ENCODE results near the gene MEAF6.
"Not testable (repeated sequence)": the region's sequence is repeated elsewhere in the genome, so short reads cannot be mapped to it uniquely, and the experiment has no call there.

MEAF6 gene

GRCh38 chr1:37532418-37533156, 18.0 kb upstream of the MEAF6 start:
- not testable (repeated sequence) for DNase-seq (ENCODE audit: low read depth in 2 of 2)

DNA sequence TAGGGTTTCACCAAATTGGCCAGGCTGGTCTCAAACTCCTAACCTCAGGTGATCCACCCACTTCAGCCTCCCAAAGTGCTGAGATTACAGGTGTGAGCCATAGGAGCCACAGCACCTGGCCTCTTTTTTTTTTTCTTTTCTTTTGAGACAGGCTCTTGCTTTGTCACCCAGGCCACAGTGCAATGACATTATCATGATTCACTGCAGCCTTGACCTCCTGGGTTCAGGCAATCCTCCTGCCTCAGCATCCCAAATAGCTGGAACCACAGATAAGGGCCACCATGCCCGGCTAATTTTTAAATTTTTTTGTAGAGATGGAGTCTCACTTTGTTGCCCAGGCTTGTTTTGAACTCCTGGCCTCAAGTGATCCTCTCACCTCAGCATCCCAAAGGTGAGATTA, 15.3 kb upstream of the MEAF6 start:
- DNase-seq (ENCODE audit: low read depth in 2 of 2): not testable (repeated sequence)

DNA sequence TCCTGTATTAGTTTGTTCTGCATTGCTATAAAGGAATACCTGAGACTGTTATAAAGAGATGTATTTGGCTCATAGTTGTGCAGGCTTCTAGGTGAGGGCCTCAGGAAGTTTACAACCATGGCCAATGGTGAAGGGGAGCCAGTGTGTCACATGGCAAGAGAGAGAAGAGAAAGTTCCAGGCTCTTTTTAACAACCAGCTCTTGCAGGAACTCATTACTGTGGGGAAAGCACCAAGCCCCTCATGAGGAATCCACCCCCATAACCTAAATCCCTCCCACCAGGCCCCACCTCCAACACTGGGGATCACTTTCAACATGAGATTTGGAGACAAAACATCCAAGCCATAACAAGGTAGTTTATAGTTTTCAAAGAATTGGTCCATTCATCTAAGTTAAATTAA, 5.0 kb upstream of the MEAF6 start:
- no peak for DNase-seq (ENCODE audit: low read depth in 2 of 2)

DNA sequence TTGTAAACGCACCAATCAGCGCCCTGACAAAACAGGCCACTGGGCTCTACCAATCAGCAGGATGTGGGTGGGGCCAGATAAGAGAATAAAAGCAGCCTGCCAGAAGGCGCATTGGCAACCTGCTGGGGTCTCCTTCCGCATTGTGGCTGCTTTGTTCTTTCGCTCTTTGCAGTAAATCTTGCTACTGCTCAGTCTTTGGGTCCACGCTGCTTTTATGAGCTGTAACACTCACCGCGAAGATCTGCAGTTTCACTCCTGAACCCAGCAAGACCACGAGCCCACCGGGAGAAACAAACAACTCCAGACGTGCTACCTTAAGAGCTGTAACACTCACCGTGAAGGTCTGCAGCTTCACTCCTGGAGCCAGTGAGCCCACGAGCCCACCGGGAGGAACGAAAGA, 4.4 kb upstream of the MEAF6 start:
- not testable (repeated sequence) for DNase-seq (ENCODE audit: low read depth in 2 of 2)

DNA sequence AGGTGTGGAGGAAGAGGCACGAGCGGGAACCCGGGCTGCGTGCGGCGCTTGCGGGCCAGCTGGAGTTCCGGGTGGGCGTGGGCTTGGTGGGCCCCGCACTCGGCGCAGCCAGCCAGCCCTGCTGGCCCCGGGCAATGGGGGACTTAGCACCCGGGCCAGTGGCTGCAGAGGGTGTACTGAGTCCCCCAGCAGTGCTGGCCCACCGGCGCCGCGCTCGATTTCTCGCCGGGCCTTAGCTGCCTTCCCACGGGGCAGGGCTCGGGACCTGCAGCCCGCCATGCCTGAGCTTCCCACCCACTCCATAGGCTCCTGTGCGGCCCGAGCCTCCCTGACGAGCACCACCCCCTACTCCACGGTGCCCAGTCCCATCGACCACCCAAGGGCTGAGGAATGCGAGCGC, 3.7 kb upstream of the MEAF6 start:
- DNase-seq (ENCODE audit: low read depth in 2 of 2): not testable (repeated sequence)

DNA sequence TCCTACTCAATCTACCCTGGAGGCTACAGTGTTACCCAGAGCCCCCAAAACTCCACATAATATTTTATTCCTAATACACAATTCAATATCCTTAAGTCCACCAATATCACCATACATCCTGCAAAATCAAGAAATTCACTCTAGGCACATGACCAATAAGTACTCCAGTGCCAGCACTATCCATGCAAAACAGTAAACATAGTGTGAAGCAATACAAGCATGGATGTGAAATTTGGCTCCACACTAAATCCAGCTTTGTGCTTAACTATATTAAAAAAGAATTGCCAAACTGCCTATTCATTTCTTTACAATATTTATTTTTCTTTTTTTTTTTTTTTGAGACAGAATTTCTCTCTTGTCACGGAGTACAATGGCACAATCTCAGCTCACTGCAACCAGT, 3.0 kb upstream of the MEAF6 start:
- no peak for DNase-seq (ENCODE audit: low read depth in 2 of 2)

- DNase-seq (ENCODE audit: low read depth in 2 of 2): no peak
Observed at GRCh38 chr1:37515185-37516034, 844 bp upstream of the MEAF6 start.

DNA sequence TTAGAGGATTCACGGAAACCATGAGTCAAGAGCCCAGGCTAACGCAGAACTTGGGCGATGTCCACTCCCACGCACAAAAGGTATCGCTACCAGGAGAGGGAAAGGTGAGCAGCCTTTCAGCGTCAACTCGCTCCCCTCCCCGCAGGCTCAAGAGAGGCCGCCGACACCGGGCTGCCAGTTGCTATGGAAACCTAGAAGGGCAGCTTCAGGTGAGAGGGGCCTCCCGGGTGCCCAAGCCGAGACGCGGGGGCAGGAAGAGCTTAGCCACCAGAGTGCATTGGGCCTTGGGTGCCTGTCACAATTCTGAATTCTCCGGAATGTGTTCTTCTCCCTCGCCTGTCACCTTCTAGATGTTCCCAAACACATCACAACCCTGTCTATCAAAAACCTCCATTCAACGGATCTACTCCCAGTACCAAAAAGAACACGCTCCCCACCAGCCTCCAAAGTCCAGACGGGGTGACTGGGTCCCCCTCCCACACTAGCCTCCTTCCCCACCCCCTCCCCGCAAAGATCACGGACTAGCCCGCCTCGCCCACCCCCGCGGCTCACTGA, 694 bp downstream of the MEAF6 start:
- DNase-seq (ENCODE audit: low read depth in 2 of 2): peak; percentile 54

DNA sequence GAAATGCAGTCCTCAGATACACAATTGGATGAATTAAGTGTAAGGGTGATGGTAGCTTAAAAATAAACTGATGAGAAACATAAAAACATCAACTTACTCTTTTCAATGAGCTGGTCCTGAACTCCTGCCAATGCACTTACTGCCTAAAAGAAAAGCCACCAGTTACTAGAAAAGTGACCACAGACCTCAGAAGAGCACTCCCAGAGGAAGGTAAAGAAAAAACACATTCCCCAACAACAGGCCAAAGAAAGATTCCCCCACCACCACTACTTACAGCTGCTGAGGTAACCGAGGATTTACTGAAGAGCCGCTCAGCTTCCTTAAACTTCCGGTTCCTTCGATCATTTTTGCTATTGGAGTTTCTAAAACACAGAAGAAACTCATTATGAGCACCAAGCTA, 5.4 kb downstream of the MEAF6 start:
- DNase-seq (ENCODE audit: low read depth in 2 of 2): no peak

DNA sequence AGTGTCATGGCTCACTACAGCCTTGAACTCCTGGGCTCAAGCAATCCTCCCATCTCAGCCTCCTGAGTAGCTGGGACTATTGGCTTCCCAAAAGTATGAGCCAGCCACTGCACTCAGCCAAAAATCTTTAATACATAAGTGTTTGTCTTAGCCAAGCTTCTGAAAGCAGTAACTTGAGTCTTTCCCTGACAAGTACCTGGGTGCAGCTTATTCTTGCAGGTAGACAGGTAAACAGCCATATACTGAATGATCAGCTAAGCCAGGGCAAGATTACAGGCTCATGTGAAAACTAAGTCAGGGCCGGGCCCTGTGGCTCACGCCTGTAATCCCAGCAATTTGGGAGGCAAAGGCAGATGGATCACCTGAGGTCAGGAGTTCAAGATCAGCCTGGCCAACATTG, 7.8 kb downstream of the MEAF6 start:
- DNase-seq (ENCODE audit: low read depth in 2 of 2): no peak

DNA sequence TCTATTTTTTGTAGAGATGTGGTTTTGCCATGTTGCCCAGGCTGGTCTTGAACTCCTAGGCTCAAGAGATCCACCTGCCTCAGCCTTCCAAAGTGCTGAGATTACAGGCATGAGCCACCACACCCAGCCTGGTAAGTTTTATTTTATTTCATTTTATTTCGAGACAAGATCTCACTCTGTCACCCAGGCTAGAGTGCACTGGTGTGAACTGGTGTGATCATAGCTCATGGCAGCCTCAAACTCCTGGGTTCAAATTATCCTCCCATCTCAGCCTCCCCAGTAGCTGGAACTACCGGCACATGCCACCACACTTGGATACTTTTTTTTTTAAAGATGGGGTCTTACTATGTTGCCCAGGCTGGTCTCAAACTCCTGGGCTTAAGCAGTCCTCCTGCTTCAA, 11.8 kb downstream of the MEAF6 start:
- not testable (repeated sequence) for DNase-seq (ENCODE audit: low read depth in 2 of 2)

- no peak for DNase-seq (ENCODE audit: low read depth in 2 of 2)
Observed at GRCh38 chr1:37502104-37502503, 12.5 kb downstream of the MEAF6 start.

GRCh38 chr1:37501661-37502060, 12.9 kb downstream of the MEAF6 start:
- DNase-seq (ENCODE audit: low read depth in 2 of 2): no peak

DNA sequence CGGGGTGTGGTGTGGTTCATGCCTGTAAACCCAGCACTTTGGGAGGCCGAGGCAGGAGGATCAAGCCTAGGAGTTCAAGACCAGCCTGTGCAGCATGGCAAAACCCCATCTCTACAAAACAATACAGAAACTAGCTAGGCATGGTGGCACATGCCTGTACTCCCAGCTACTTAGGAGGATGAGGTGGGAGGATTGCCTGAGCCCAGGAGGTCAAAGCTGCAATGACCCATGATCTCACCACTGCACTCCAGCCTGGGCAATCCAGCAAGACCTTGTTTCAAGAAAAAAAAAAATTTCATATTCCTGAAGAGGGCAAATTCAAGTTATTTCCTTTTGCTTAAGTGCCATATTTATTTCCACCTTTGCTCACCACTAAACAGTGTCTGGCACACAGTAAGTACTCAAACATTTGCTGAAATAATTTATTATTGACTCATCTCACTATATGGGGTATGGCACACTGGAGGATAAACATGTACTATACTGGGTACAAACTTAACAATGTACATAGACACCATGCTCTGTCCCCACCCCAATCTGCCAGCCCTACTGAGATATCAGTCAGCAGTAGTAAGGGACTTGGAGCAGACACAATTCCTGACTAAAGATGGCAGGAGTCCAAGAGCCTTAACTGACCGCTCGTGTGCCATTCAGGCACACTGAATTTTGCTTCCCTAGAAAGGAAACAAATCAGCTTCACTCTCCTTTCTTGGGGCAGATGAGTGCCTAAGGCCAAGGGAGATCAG, 15.5 kb downstream of the MEAF6 start:
- DNase-seq (ENCODE audit: low read depth in 2 of 2): no peak

GRCh38 chr1:37497832-37498231, 16.7 kb downstream of the MEAF6 start:
- no peak for DNase-seq (ENCODE audit: low read depth in 2 of 2)

DNA sequence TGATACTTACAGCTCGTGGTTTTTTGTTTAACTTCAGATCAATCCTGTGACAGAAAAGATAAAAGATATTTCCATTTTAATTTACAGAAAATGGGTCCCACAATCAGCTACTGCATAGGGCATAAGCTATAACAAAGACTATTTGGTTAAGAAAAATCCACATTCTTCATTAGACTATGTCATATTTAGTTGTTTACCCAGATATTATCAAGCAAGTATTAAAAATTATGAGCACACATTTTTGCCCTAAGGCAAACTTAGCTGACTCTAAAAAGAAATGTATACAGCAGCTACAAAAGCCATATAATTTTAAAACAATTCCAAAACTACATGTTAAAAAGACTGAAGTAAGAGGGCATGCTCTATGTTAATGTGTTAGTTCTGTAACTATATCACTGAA, 18.7 kb downstream of the MEAF6 start:
- DNase-seq (ENCODE audit: low read depth in 2 of 2): no peak

- no peak for DNase-seq (ENCODE audit: low read depth in 2 of 2)
Observed at GRCh38 chr1:37493336-37494098, 21.0 kb downstream of the MEAF6 start.

- no peak for DNase-seq (ENCODE audit: low read depth in 2 of 2)
Observed at GRCh38 chr1:37487619-37487984, 27.0 kb downstream of the MEAF6 start.

GRCh38 chr1:37486680-37487618, 27.6 kb downstream of the MEAF6 start:
- peak; percentile 78 to 79 for DNase-seq (ENCODE audit: low read depth in 2 of 2)
